H7 (cell line): ENCODE results near the gene PTPRN2. TPM values are rescaled to one million over a fixed set of nuclear protein-coding genes. Genes with fewer than 3 reads are reported as not detected.
"Not testable (repeated sequence)": the region's sequence is repeated elsewhere in the genome, so short reads cannot be mapped to it uniquely, and the experiment has no call there.

Source experiments
- DNase-seq: peaks from one replicate; pipeline ENCODE4 v3.0.0; 2012
- H3K27me3 ChIP-seq: 2 replicates; pipeline ENCODE4 v1.6.0; 2011; ENCODE audit warnings: mild to moderate bottlenecking, low read length; ENCODE audit not compliant: control insufficient read depth, insufficient read depth
- H3K36me3 ChIP-seq: replicated peaks from 2 replicates; pipeline ENCODE4 v1.5.1; 2011; ENCODE audit warnings: low read length; ENCODE audit not compliant: control insufficient read depth, insufficient read depth
- H3K4me3 ChIP-seq: 2 replicates; pipeline ENCODE4 v1.5.1; 2011; ENCODE audit warnings: low read depth, mild to moderate bottlenecking, control low read depth, low read length, moderate library complexity; ENCODE audit not compliant: insufficient read depth
- total RNA-seq: library from RNA; depleted of rRNA; stranded (reverse); fragments of >200 nt; shearing (Covaris generic); gene quantifications from 2 replicates; pipeline ENCODE4 v1.2.3, GENCODE V29; 2014

Gene PTPRN2
- total RNA-seq, 1 experiment from 2014 or later, result 0.80 TPM

- H3K36me3 ChIP-seq, result no peaks in the 10 kb centered on the region
- no peak for DNase-seq
- H3K4me3 ChIP-seq, result no peak overlapping the region
- H3K27me3 ChIP-seq, result no peaks in the 10 kb centered on the region
Measured at GRCh38 chr7:158281441-158281840, 306.2 kb downstream of the PTPRN2 start.

- Histone ChIP-seq H3K36me3 (no peaks in the 10 kb centered on the region), H3K27me3 (no peaks in the 10 kb centered on the region), H3K4me3 (no peak overlapping the region)
- peak; percentile 45 for DNase-seq
Measured at GRCh38 chr7:158280448-158281144, 307.0 kb downstream of the PTPRN2 start.

GRCh38 chr7:158279539-158280447, 307.8 kb downstream of the PTPRN2 start:
- Histone ChIP-seq H3K36me3 (no peaks in the 10 kb centered on the region), H3K4me3 (no peak overlapping the region), H3K27me3 (no peaks in the 10 kb centered on the region)
- DNase-seq, result peak; percentile 22

GRCh38 chr7:158278745-158279320, 308.8 kb downstream of the PTPRN2 start:
- Histone ChIP-seq H3K27me3 (no peaks in the 10 kb centered on the region), H3K4me3 (no peak overlapping the region), H3K36me3 (no peaks in the 10 kb centered on the region)
- no peak for DNase-seq

GRCh38 chr7:158277219-158278141, 310.1 kb downstream of the PTPRN2 start:
- DNase-seq, result peak; percentile 38
- Histone ChIP-seq H3K36me3 (no peaks in the 10 kb centered on the region), H3K4me3 (no peak overlapping the region), H3K27me3 (no peaks in the 10 kb centered on the region)

- no peak overlapping the region for H3K4me3 ChIP-seq
- DNase-seq, result peak; percentile 36
- H3K27me3 ChIP-seq, result no peaks in the 10 kb centered on the region
- H3K36me3 ChIP-seq, result no peaks in the 10 kb centered on the region
Measured at GRCh38 chr7:158276414-158277218, 311.0 kb downstream of the PTPRN2 start.

GRCh38 chr7:158275711-158276413, 311.8 kb downstream of the PTPRN2 start:
- Histone ChIP-seq H3K36me3 (no peaks in the 10 kb centered on the region), H3K4me3 (no peak overlapping the region), H3K27me3 (no peaks in the 10 kb centered on the region)
- DNase-seq, result peak; percentile 38

- Histone ChIP-seq H3K27me3 (no peaks in the 10 kb centered on the region), H3K36me3 (no peaks in the 10 kb centered on the region), H3K4me3 (no peak overlapping the region)
- peak; percentile 66 for DNase-seq
Measured at GRCh38 chr7:158274996-158275395, 312.6 kb downstream of the PTPRN2 start.

- no peaks in the 10 kb centered on the region for H3K27me3 ChIP-seq
- no peaks in the 10 kb centered on the region for H3K36me3 ChIP-seq
- H3K4me3 ChIP-seq, result no peak overlapping the region
- DNase-seq, result peak; percentile 60
Measured at GRCh38 chr7:158274404-158274811, 313.2 kb downstream of the PTPRN2 start.

GRCh38 chr7:158273756-158274342, 313.8 kb downstream of the PTPRN2 start:
- peak; percentile 33 for DNase-seq
- not testable (repeated sequence) for H3K36me3 ChIP-seq, H3K27me3 ChIP-seq, H3K4me3 ChIP-seq

- Histone ChIP-seq H3K36me3 (no peaks in the 10 kb centered on the region), H3K4me3 (no peak overlapping the region), H3K27me3 (no peaks in the 10 kb centered on the region)
- peak; percentile 39 for DNase-seq
Measured at GRCh38 chr7:158273138-158273651, 314.4 kb downstream of the PTPRN2 start.

GRCh38 chr7:158272509-158273137, 315.0 kb downstream of the PTPRN2 start:
- Histone ChIP-seq H3K4me3 (no peak overlapping the region), H3K36me3 (no peaks in the 10 kb centered on the region), H3K27me3 (no peaks in the 10 kb centered on the region)
- DNase-seq, result peak; percentile 33
